Left forelimb (tissue), 1 donor: Measurements from ENCODE around the gene KRTAP3-2.
A peak's percentile ranks its signal among the peaks of the same experiment; 100 is the strongest.
"Not testable (repeated sequence)": the region's sequence is repeated elsewhere in the genome, so short reads cannot be mapped to it uniquely, and the experiment has no call there.

Experiments used
- DNase-seq: peaks from one replicate; pipeline ENCODE4 v3.0.0-alpha.2; 2018; ENCODE audit warnings: low spot score

The KRTAP3-2 gene

GRCh38 chr17:40999563-40999962, at the start of gene KRTAP3-2:
Gene KRTAP3-2 (minus strand): TSS chr17:40999906. CDS start chr17:40999853, 53 bp downstream.
- not testable (repeated sequence) for DNase-seq

GRCh38 chr17:41049110-41049509, 49.4 kb upstream of the KRTAP3-2 start:
- DNase-seq: no peak

GRCh38 chr17:41048441-41048840, 48.7 kb upstream of the KRTAP3-2 start:
- DNase-seq: no peak

- DNase-seq: not testable (repeated sequence)
These were observed 47.2 kb upstream of the KRTAP3-2 start, which contains the start of gene KRTAP2-1 for GRCh38 chr17:41046735-41047465. Gene KRTAP2-1 (minus strand): TSS chr17:41047316. CDS start chr17:41047267, 49 bp downstream.

GRCh38 chr17:41042953-41043352, 43.2 kb upstream of the KRTAP3-2 start:
- no peak for DNase-seq

GRCh38 chr17:41040783-41041571, 41.3 kb upstream of the KRTAP3-2 start, which contains the start of gene KRTAP1-1:
Gene KRTAP1-1 (minus strand): TSS chr17:41041450. CDS start chr17:41041397, 53 bp downstream.
- peak; percentile 65 for DNase-seq

- no peak for DNase-seq
These were observed 38.2 kb upstream of the KRTAP3-2 start for GRCh38 chr17:41037853-41038350.

GRCh38 chr17:41034346-41034935, 34.7 kb upstream of the KRTAP3-2 start, which contains the start of gene KRTAP1-3:
Gene KRTAP1-3 (minus strand): TSS chr17:41034874. CDS start chr17:41034821, 53 bp downstream.
- DNase-seq: not testable (repeated sequence)

- DNase-seq: no peak
These were observed 30.0 kb upstream of the KRTAP3-2 start, which contains the start of gene KRTAP1-4 for GRCh38 chr17:41029633-41030245. Gene KRTAP1-4 (minus strand): TSS chr17:41030195. CDS start chr17:41030078, 117 bp downstream.

GRCh38 chr17:41026715-41027471, 27.2 kb upstream of the KRTAP3-2 start, which contains the start of gene KRTAP1-5:
Gene KRTAP1-5 (minus strand): TSS chr17:41027208. CDS start chr17:41027155, 53 bp downstream.
- DNase-seq: no peak

GRCh38 chr17:41024697-41025096, 25.0 kb upstream of the KRTAP3-2 start:
- no peak for DNase-seq

GRCh38 chr17:41020336-41020735, 20.6 kb upstream of the KRTAP3-2 start:
- no peak for DNase-seq

GRCh38 chr17:41019415-41019814, 19.7 kb upstream of the KRTAP3-2 start:
- DNase-seq: no peak

GRCh38 chr17:41018541-41018940, 18.8 kb upstream of the KRTAP3-2 start:
- no peak for DNase-seq

- DNase-seq: no peak
These were observed 17.0 kb upstream of the KRTAP3-2 start for GRCh38 chr17:41016578-41017215.

GRCh38 chr17:41015454-41015853, 15.7 kb upstream of the KRTAP3-2 start:
- no peak for DNase-seq

GRCh38 chr17:41013606-41014005, 13.9 kb upstream of the KRTAP3-2 start:
- no peak for DNase-seq

- DNase-seq: no peak
These were observed 13.5 kb upstream of the KRTAP3-2 start for GRCh38 chr17:41013181-41013580.

GRCh38 chr17:41012326-41013120, 12.8 kb upstream of the KRTAP3-2 start:
- DNase-seq: no peak
